Stimulated activated CD4-positive, alpha-beta T cell treated with anti-CD3 and anti-CD28 coated beads, Interleukin-1b, Interleukin-23, amount 100 ng/mL, for 1 hour (primary cell): ENCODE results near the gene INTS6.
"Not testable (repeated sequence)": the region's sequence is repeated elsewhere in the genome, so short reads cannot be mapped to it uniquely, and the experiment has no call there.

ENCODE experiments used
- DNase-seq, 2 donors: peaks; one replicate each; pipeline ENCODE4 v3.0.0-alpha.2; 2020; ENCODE audit warnings: low read depth in 2 of 2

INTS6 gene

GRCh38 chr13:51415339-51415738 lies 37.5 kb downstream of the INTS6 start:
- not testable (repeated sequence) for DNase-seq

GRCh38 chr13:51412431-51412830 lies 40.4 kb downstream of the INTS6 start:
- no peak for DNase-seq

DNA sequence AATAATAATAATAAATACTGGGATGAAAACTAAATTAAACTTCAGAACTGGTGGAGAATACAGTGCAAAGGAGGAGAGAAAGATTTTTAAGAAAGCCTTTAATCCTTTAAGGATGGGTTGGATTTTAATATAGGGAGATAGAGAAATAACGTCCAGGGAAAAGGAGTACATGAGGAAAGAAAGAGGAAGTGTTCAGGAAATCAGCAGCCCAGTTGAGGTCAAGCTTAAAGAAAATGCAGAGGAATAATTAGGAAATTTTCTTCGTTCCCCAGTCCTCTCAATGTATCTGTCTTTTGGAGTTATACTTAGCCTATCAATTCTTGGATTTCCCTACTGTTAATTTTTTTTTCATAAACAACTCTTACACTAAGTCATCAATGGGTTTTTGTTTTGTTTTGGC lies 47.7 kb downstream of the INTS6 start:
- no peak for DNase-seq

DNA sequence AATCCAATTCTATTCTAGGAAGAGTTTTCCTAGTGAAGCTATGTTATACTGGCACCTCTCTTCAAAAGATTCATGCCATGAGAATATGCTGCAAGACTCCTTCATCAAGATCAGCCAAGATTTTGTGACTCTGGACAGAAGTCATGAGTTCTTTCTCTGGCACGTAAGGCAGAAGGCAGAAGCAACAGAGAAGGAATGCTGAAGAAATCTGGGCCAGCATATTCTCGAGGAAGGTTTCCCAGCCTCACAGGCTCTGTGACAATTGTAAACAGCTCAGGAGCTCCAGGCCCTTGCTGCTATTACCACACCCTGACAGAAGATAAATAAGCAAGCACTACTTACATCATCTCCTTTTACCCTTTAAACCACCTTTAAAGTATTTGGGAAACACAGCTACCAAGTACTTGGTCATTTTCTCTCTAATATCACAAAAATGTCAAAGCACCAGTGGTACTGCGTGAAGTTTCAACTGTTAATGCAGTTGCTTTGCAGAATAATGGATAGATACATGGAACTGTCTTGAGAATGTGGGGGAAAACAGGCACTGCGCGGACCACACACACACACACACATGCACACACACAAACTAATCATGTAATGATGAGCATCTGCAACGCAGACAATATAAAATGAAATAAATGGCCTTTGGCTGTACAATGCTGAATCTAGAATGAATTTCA lies 55.4 kb downstream of the INTS6 start:
- DNase-seq, result no peak

DNA sequence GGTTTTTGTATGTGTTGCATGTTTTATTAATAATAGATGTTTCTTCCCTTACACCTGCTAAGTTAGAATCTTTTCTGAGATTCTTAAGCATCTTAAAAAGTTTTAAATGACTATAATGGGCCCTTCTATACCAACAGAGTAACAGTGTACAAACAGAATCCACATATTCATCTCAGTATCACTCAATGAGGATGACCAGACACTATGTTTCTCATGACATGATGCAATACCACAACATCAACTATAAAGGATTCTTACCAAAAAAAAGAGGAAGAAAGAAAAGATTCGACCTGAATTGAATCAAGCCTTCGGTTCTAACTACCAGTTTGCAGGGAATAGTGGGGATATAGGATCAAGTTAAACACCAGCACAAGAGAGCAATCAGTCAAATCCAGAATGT lies 56.5 kb downstream of the INTS6 start:
- DNase-seq, result no peak

DNA sequence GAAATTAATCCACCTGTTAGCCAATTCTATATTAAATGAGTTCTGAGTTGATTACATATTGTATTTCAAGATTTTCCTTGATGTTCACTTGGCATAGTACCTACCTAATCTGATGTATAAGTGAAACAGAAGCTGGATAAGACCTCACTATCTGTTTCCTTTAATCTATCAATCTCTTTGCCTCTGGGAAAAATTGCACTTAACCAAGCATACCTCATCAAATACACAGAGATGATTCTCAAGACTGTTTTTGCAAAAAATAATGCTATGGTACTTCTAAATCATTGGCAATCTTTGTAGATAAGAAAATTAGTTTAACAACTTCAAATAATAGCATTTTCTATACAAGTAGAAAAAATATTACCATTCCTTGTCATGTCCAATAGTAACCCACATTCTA lies 58.1 kb downstream of the INTS6 start:
- no peak for DNase-seq

- DNase-seq, result no peak
Measured at GRCh38 chr13:51385114-51385513, 67.7 kb downstream of the INTS6 start.

- no peak for DNase-seq
Measured at GRCh38 chr13:51380269-51380668, 72.6 kb downstream of the INTS6 start.

GRCh38 chr13:51373451-51373850 lies 79.4 kb downstream of the INTS6 start:
- no peak for DNase-seq

DNA sequence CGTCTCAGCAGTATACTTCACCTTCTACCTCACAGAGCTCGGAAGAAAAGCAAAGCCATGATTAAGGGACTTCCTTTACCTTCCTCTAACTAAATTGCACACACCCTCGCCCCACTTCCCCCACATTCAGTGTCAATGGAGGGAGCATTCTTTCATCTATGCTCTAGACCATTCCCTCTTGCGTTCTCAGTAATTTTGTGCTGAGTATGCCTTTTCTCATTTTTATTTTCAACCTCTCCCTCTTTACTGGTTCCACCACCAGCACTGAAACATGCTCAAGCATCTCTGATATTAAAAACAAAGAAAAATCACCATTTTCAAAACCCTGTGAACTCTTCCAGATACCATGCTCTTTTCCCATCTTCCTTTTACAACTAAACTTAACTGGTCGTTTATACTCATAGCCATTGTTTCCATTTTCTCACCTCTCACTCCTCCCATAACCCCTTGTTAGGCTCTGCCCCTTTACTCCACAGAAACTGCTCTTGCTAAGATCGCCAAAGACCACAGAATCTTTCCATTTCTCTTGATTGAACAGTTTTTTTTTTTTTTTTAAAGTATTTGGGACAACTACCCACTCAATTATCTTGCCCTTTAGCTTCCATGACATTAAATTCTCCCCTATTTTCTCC lies 81.0 kb downstream of the INTS6 start:
- DNase-seq, result no peak

- no peak for DNase-seq
Measured at GRCh38 chr13:51370811-51371210, 82.0 kb downstream of the INTS6 start.

DNA sequence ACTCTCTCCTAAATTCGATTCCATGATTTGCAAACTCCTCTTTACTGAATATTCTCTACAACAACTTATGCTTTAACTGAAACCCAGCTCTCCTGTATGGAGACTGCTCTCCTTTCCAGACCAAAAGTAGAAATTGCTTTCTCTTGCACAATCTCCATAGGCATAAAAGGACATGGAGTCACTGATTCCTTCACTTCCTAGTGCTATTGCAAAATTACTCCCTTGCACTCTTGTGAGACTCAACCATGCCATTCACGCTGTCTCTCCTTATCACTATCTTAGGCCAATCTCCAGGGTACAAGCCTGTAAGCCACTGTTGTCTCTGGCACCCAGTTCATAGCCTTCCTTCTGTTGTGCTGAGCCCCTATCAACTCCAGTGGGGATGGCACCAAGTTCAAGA lies 82.7 kb downstream of the INTS6 start:
- DNase-seq, result no peak

- DNase-seq, result no peak
Measured at GRCh38 chr13:51364404-51365008, 88.3 kb downstream of the INTS6 start.

DNA sequence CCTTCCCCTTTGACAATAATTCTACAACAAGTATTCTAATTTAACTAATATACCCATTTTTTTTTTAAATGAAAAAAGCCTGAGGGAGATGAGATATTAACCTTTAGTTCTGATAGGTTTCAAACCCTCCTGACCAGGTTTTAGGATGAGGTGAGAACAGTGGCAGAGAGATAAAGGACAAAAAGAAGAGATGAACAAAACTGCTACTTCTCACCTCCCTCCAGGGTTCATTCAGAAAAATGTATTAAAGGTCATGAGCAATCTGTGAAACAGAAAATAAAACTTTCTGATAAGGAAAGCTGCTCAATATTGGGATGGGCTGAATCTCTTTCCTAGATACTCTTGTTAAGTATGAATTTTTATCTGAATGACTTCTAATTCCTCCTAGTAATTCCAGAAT lies 89.2 kb downstream of the INTS6 start:
- no peak for DNase-seq

- DNase-seq, result no peak
Measured at GRCh38 chr13:51361106-51361505, 91.7 kb downstream of the INTS6 start.

DNA sequence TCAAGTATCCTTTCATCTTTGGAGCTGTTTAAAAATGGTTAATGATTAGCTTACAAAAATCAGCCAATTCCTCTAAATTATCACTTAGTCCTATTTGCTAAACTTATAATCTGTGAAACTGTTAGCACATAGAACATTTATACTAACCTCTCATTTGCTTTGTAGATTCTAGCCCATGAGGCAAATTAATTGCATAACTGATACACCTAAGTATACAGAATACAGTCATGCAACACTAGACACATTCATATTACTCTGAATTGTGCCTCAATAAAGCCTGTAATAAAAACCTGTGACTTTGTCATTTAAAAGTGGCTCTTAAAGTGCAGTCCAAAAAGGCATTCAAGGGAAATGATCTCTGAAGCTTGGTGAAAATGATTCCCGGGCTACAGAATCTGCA lies 92.3 kb downstream of the INTS6 start:
- DNase-seq, result no peak

DNA sequence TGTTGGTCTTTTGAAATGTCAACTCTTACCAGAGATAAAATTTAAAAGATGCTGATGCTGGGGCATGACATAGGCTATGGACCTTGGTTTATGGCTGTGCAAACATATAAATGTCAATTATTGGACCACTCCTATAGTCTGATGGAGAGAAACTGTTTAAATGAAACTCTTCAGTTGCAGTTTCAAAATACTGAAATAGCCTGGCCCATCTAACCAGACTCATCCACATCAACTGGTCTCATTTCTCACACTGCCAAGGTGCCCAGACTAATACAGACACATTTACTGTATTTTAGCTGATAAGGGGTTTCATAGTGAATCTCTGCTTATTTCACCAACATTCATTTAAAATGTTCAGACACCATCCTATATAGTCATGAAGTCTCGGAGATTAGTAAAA lies 93.5 kb downstream of the INTS6 start:
- DNase-seq, result no peak

DNA sequence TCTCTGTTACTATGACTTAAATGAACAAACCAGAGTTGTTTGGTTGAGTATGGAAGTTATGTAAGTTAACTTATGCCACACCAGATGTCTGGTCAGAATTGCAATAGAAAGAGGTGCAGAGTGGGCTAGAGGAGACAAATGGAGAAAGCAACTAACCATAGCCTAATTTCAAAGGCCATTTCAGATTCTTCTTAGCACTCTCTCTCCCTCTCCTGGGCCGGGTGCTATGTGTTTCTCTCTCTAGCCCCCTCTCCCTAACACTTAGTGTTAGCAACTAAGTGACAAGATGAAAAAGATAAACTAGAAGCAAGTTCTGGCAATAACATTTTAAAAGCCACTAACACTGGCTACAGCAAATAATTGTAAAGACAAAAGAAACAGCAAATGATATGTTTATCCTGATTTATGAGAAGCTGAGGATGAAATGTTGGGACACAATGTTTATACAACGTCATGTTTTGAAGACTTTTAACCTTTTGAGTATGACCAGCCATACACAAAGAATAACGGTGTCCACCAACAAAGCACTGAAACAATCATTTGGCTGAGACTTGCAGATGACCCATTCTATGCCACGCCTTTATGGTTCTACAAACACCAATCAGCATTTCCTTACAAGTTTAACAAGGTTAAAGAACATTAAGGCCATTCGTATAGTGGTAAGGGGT lies 94.8 kb downstream of the INTS6 start:
- DNase-seq, result no peak

DNA sequence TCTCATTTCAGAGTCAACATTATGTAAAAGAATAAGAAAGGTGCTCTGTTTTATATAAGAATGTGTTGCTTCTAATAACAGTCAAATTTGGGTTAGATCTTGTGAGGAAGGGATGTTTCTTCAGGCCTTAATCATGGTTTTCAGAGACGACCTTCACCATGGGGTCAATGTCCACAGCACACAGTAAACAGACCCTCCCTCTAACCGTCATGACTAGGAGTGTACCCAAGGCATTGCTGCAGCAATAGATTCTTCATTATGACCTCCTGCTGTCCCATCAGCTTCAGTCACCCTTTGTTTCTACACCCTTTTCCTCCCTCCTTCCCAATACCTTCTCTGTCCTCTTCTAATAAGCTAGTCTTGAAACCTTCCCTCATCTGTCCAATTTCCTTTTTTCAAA lies 97.6 kb downstream of the INTS6 start:
- DNase-seq, result no peak

DNA sequence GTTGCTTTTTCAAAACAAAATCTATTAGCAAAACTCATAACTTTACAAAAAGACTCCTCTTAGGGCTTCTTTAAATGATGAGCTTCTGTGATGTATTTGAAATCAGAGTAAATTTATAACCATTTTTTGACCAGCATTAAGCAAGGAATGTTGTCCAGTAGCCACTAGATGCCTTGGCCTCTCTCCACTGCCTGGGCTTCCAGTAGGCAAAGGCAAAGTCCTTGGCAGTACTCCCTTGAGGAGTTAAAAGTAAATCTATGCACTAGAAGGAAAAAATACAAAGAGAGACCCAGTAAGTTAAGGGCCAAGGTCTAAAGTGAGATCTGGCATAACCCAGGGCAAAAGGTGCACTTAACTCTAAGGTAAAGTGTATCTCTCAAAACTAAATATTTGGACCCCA lies 103.8 kb downstream of the INTS6 start:
- DNase-seq, result no peak

- DNase-seq, result no peak
Measured at GRCh38 chr13:51348069-51348967, 104.5 kb downstream of the INTS6 start.

- DNase-seq, result no peak
Measured at GRCh38 chr13:51347099-51347498, 105.7 kb downstream of the INTS6 start.
